K562 (cell line): Measurements from ENCODE around the gene WDR91. TPM values are rescaled to one million over a fixed set of nuclear protein-coding genes. Genes with fewer than 3 reads are reported as not detected.

Source experiments
- ATAC-seq: fragments of 200-7000 bp; cut with Tn5 transposase; 3 replicates; pipeline ENCODE4 v1.9.1; 2020; ENCODE audit warnings: moderate library complexity
- BruUV-seq: library from RNA; stranded (reverse); fragments of 400-500 nt; replicated peaks from 2 replicates; lab custom pipeline; 2021; lab: Mats Ljungman, UMichigan
- CTCF ChIA-PET: fragments of 300-600 bp; formaldehyde crosslinking; extraction: SDS; loops from one replicate; lab custom pipeline; 2021; ENCODE audit warnings: low intra/inter-chr PET ratio; lab: Yijun Ruan, JAX
- POLR2A ChIA-PET: fragments of 300-600, 350-650 bp; sonication (Branson Sonifier 250); formaldehyde crosslinking; extraction: SDS; loops from one replicate; lab custom pipeline; 2021; ENCODE audit warnings: antibody characterized with exemption, inconsistent platforms; lab: Yijun Ruan, JAX
- DNase-seq, 4 experiments: peaks; one replicate each; pipeline versions ENCODE4 v3.0.0 to v3.0.0-alpha.2; 2011 to 2018; ENCODE audit warnings: low spot score in 3 of 4, mixed read lengths in 3 of 4; ENCODE audit errors: extremely low read depth in 1 of 4
- FAIRE-seq: peaks from 2 replicates; lab custom pipeline; 2011; peaks lifted over from hg19 to GRCh38; lab: Jason Lieb, UNC
- H2AFZ ChIP-seq: 2 replicates; pipeline ENCODE4 v1.6.0; 2011; ENCODE audit warnings: low read depth, low read length, control low read depth, inconsistent platforms
- H3K27ac ChIP-seq: fragments of 200-600 bp; 3 replicates; pipeline ENCODE4 v1.8.0; 2011; ENCODE audit warnings: low read depth, mild to moderate bottlenecking, control low read depth, inconsistent platforms, low read length, moderate library complexity, mixed read lengths; ENCODE audit errors: extremely low read depth
- H3K27me3 ChIP-seq, 2 experiments: fragments of 300-600 bp in 1 of 2; 2 replicates in 1 of 2; 3 replicates in 1 of 2; pipeline versions ENCODE4 v1.6.0 to v1.8.0; 2011; ENCODE audit warnings: inconsistent platforms in 2 of 2, low read length in 2 of 2, mild to moderate bottlenecking in 1 of 2, mixed read lengths in 1 of 2, moderate library complexity in 1 of 2; ENCODE audit not compliant: control insufficient read depth in 2 of 2, insufficient read depth in 2 of 2
- H3K36me3 ChIP-seq: fragments of 300-600 bp; 3 replicates; pipeline ENCODE4 v1.8.0; 2011; ENCODE audit warnings: mild to moderate bottlenecking, low read length, inconsistent platforms; ENCODE audit not compliant: control insufficient read depth, insufficient read depth
- H3K4me1 ChIP-seq, 2 experiments: fragments of 200-600 bp in 1 of 2; replicated peaks in 1 of 2; 2 replicates in 1 of 2; 3 replicates in 1 of 2; pipeline versions ENCODE4 v1.5.1 to v1.8.0; 2011; ENCODE audit warnings: inconsistent platforms in 2 of 2, low read length in 2 of 2, mild to moderate bottlenecking in 1 of 2, mixed read lengths in 1 of 2, moderate library complexity in 1 of 2; ENCODE audit not compliant: control insufficient read depth in 2 of 2, insufficient read depth in 2 of 2
- H3K4me2 ChIP-seq: 2 replicates; pipeline ENCODE4 v1.6.1; 2011; ENCODE audit warnings: low read length, control low read depth, inconsistent platforms, mixed read lengths; ENCODE audit not compliant: insufficient read depth
- H3K4me3 ChIP-seq: fragments of 200-600 bp; sonication (generic), shearing (Covaris generic); 2 replicates; pipeline ENCODE4 v1.5.1; 2016; ENCODE audit warnings: control low read depth, inconsistent platforms
- H3K79me2 ChIP-seq: fragments of 200-600 bp; 3 replicates; pipeline ENCODE4 v1.8.0; 2011; ENCODE audit warnings: low read length, inconsistent platforms; ENCODE audit not compliant: control insufficient read depth, insufficient read depth
- H3K9ac ChIP-seq, 2 experiments: 2 replicates each; pipeline versions ENCODE4 v1.6.0 to v1.6.1; 2011; ENCODE audit warnings: low read depth in 2 of 2, low read length in 2 of 2, control low read depth in 1 of 2, inconsistent platforms in 1 of 2, mild to moderate bottlenecking in 1 of 2, mixed read lengths in 1 of 2; ENCODE audit not compliant: insufficient read depth in 1 of 2
- H3K9me1 ChIP-seq: one replicate; pipeline ENCODE4 v1.6.0; 2011; ENCODE audit warnings: inconsistent platforms, mild to moderate bottlenecking, low read length, moderate library complexity; ENCODE audit not compliant: control insufficient read depth, insufficient read depth
- H3K9me3 ChIP-seq: replicated peaks from 2 replicates; pipeline ENCODE4 v1.5.1; 2011; ENCODE audit warnings: low read depth, low read length, inconsistent platforms; ENCODE audit not compliant: control insufficient read depth, insufficient read depth
- H4K20me1 ChIP-seq: replicated peaks from 2 replicates; pipeline ENCODE4 v1.6.1; 2011; ENCODE audit warnings: low read length, inconsistent platforms, mixed read lengths; ENCODE audit not compliant: control insufficient read depth, insufficient read depth
- GTF2E2 ChIP-seq: fragments of 200-800 bp; sonication (Bioruptor generic); IDR thresholded peaks from 2 replicates; pipeline ENCODE4 v1.6.1; 2016; ENCODE audit warnings: missing genetic modification characterization, missing compliant biosample characterization
- GTF2F1 ChIP-seq: IDR thresholded peaks from 2 replicates; pipeline ENCODE4 v1.6.1; 2011; ENCODE audit warnings: low read depth, low read length, improper control_type of control experiment
- KLF1 ChIP-seq: fragments of 450-650 bp; IDR thresholded peaks from 2 replicates; pipeline ENCODE4 v1.6.1; 2016; ENCODE audit warnings: missing genetic modification characterization, missing compliant biosample characterization
- MEF2A ChIP-seq: IDR thresholded peaks from 2 replicates; pipeline ENCODE4 v1.6.1; 2011; ENCODE audit warnings: low read depth, mild to moderate bottlenecking, low read length, moderate library complexity; ENCODE audit not compliant: control insufficient read depth
- PBX2 ChIP-seq, 2 experiments: IDR thresholded peaks in 1 of 2; conservative IDR thresholded peaks in 1 of 2; 2 replicates each; pipeline ENCODE4 v1.6.1; 2016; ENCODE audit warnings: low read depth in 2 of 2, mild to moderate bottlenecking in 1 of 2, missing compliant biosample characterization in 1 of 2, missing genetic modification characterization in 1 of 2, moderate library complexity in 1 of 2
- PKNOX1 ChIP-seq: fragments of 450-650 bp; IDR thresholded peaks from 2 replicates; pipeline ENCODE4 v1.6.1; 2016
- POLR2H ChIP-seq: IDR thresholded peaks from 2 replicates; pipeline ENCODE4 v1.6.1; 2016; ENCODE audit warnings: missing genetic modification characterization, low read depth, mild to moderate bottlenecking, control low read depth, missing compliant biosample characterization, moderate library complexity
- RBM25 ChIP-seq: fragments of 200-400 bp; formaldehyde crosslinking; IDR thresholded peaks from 2 replicates; pipeline ENCODE4 v1.6.1; 2018; ENCODE audit warnings: low read length, low read depth, moderate library complexity; ENCODE audit not compliant: severe bottlenecking
- TCFL5 ChIP-seq: fragments of 250-450 bp; sonication (Bioruptor Pico); conservative IDR thresholded peaks from 2 replicates; pipeline ENCODE4 v1.6.1; 2021; ENCODE audit warnings: mild to moderate bottlenecking, moderate library complexity, matching md5 sums
- WGBS: fragments of 100-300 bp; shearing (Covaris generic); methylation state at CpG from one replicate; pipeline ENCODE4 v1.1.6; 2016; ENCODE audit warnings: low coverage, mixed read lengths; ENCODE audit not compliant: insufficient coverage; ENCODE audit errors: missing lambda C conversion rate; 5-methylcytosine and 5-hydroxymethylcytosine counted together
- in situ Hi-C: fragments of 300-500 bp; cut with MboI; formaldehyde crosslinking; loops from 4 replicates; pipeline ENCODE4 v1.15.0; 2018; ENCODE audit warnings: inconsistent platforms, mixed read lengths
- intact Hi-C: fragments of 100-400 bp; cut with micrococcal nuclease; formaldehyde crosslinking; loops from 2 replicates; pipeline ENCODE4 v1.14.2; 2022
- polyA plus RNA-seq, 8 experiments: library from polyadenylated mRNA; depleted of rRNA in 4 of 8; stranded (reverse) in 5 of 8; unstranded in 3 of 8; fragments of >200 nt; fragmentation: Nextera tagmentation in 2 of 8; fragmentation: Illumina TruSeq in 1 of 8; extraction: Ambion mirVana in 2 of 8; extraction: Trizol in 1 of 8; gene quantifications; 2 replicates each; pipeline versions ENCODE4 v1.2.1 to v1.2.3, GENCODE V29; 2011 to 2014; ENCODE audit warnings: inconsistent platforms in 1 of 8, missing spikeins in 1 of 8
- total RNA-seq, 7 experiments: library from RNA; depleted of rRNA in 6 of 7; stranded (reverse); fragments of >200 nt in 6 of 7; fragmentation: Illumina TruSeq in 2 of 7; extraction: Trizol in 2 of 7; gene quantifications; 2 replicates each; pipeline versions ENCODE4 v1.2.1 to v1.2.3, GENCODE V29; 2011 to 2021; ENCODE audit warnings: low replicate concordance in 1 of 7

Gene WDR91
- total and polyA plus RNA-seq, 9 of the 15 experiments (the other 6 are each of a cell fraction or from before 2014, with no cell fraction given), result 1.9 to 18.2 (median 9.8) TPM

GRCh38 chr7:135159359-135160085, 51.8 kb downstream of the WDR91 start:
- Histone ChIP-seq H3K9me1 (no peaks in the 10 kb centered on the region), H3K9ac (peak overlapping the region in 1 of 2 experiments; percentile 44; a peak in 1 of 4 replicates), H2AFZ (peak overlapping the region; percentile 57), H3K4me2 (peak overlapping the region; percentile 39), H3K27me3 (no peaks in the 10 kb centered on the region), H3K9me3 (peaks cover 42% of the 10 kb centered on the region), H3K4me3 (no peak overlapping the region), H3K4me1 (peaks cover 8 to 27% of the 10 kb centered on the region in 2 experiments), H3K79me2 (no peaks in the 10 kb centered on the region), H3K36me3 (peaks cover 14% of the 10 kb centered on the region; the same call in 2 of the 3 replicates), H4K20me1 (no peaks in the 10 kb centered on the region), H3K27ac (peak overlapping the region; percentile 77)
- POLR2A ChIA-PET, result interaction anchor here (1.7 to 2.2 kb wide), 3 partner anchors 9 to 12 kb away, joined by 10 to 11 read pairs (median 11); partner anchors contain the start of gene TMEM140
- TF ChIP-seq KLF1 (tag) (no peak), GTF2E2 (tag) (0 out of 2 replicates have a peak, but pooled peaks have one; percentile 14), TCFL5 (CRISPR knock-in tag) (no peak), GTF2F1 (no peak), MEF2A (no peak), PKNOX1 (peak; percentile 84), PBX2 (CRISPR knock-in tag; IDR thresholded peaks at IDR 0.05; ENCODE audit: low read depth) (no peak), PBX2 (tag; conservative IDR thresholded peaks at IDR 0.05; ENCODE audit: low read depth) (0 out of 2 replicates have a peak, but pooled peaks have one; percentile 6), RBM25 (peak; percentile 24), POLR2H (tag) (no peak)
- CTCF ChIA-PET, result no interaction called here
- DNase-seq, result peak in 2 of 4 experiments; percentile 14 to 20
- no TSS peak for BruUV-seq
- intact Hi-C loops (loop anchor here (2.0 kb wide), 1 partner anchor 173 kb away; the partner anchor contains the start of gene AGBL3), in situ Hi-C loops (no loop called here)
- no peak for FAIRE-seq
- 65% methylated on average over 2 of the region's 2 CpGs for WGBS
- ATAC-seq, result peak; percentile 1; the same call in 1 of the 3 replicates
